NCI-H82 (cell line): ENCODE data around the gene LRRC8B.
A peak's percentile ranks its signal among the peaks of the same experiment; 100 is the strongest.
"Not testable (repeated sequence)": the region's sequence is repeated elsewhere in the genome, so short reads cannot be mapped to it uniquely, and the experiment has no call there.

Experiments
- DNase-seq: peaks from one replicate; lab custom pipeline; 2025; lab: John Stamatoyannopoulos, UW

LRRC8B gene

GRCh38 chr1:89608319-89608983 lies 83.8 kb downstream of the LRRC8B start:
- DNase-seq = peak; percentile 25

- no peak for DNase-seq
Measured at GRCh38 chr1:89608984-89609725, 84.5 kb downstream of the LRRC8B start.

GRCh38 chr1:89609781-89610456 lies 85.3 kb downstream of the LRRC8B start:
- DNase-seq = no peak

GRCh38 chr1:89610457-89611011 lies 85.9 kb downstream of the LRRC8B start:
- no peak for DNase-seq

GRCh38 chr1:89611721-89612120 lies 87.1 kb downstream of the LRRC8B start:
- no peak for DNase-seq

- DNase-seq = no peak
Measured at GRCh38 chr1:89613928-89614327, 89.3 kb downstream of the LRRC8B start.

GRCh38 chr1:89615676-89616598 lies 91.3 kb downstream of the LRRC8B start:
- DNase-seq = peak; percentile 50

GRCh38 chr1:89616844-89617627 lies 92.4 kb downstream of the LRRC8B start:
- DNase-seq = no peak

- DNase-seq = no peak
Measured at GRCh38 chr1:89620664-89621063, 96.0 kb downstream of the LRRC8B start.

- peak; percentile 9 for DNase-seq
Measured at GRCh38 chr1:89622895-89623294, 98.3 kb downstream of the LRRC8B start.

GRCh38 chr1:89624314-89624713 lies 99.7 kb downstream of the LRRC8B start:
- no peak for DNase-seq

GRCh38 chr1:89624715-89625323 lies 100.2 kb downstream of the LRRC8B start:
- no peak for DNase-seq

GRCh38 chr1:89627596-89627962 lies 103.0 kb downstream of the LRRC8B start:
- no peak for DNase-seq

GRCh38 chr1:89629146-89629545 lies 104.5 kb downstream of the LRRC8B start:
- DNase-seq = no peak

GRCh38 chr1:89629600-89629999 lies 105.0 kb downstream of the LRRC8B start:
- not testable (repeated sequence) for DNase-seq

GRCh38 chr1:89630048-89630447 lies 105.4 kb downstream of the LRRC8B start:
- no peak for DNase-seq

GRCh38 chr1:89631816-89632656 lies 107.4 kb downstream of the LRRC8B start:
- DNase-seq = peak; percentile 62

GRCh38 chr1:89632657-89633247 lies 108.1 kb downstream of the LRRC8B start, which contains the start of gene LRRC8C:
LRRC8C (plus strand) TSS chr1:89633120; CDS start chr1:89686474, 53,354 bp downstream.
- peak; percentile 85 for DNase-seq

GRCh38 chr1:89633248-89633799 lies 108.7 kb downstream of the LRRC8B start:
- DNase-seq = peak; percentile 77
